GM19438 (cell line): ENCODE data around the gene TLK1.
A peak's percentile ranks its signal among the peaks of the same experiment; 100 is the strongest.

ENCODE experiments used
- ATAC-seq: cut with Tn5 transposase; IDR thresholded peaks from one replicate; pipeline ENCODE4 v1.9.1; 2021; ENCODE audit warnings: low read depth; ENCODE audit not compliant: unreplicated experiment

The TLK1 gene

GRCh38 chr2:171013851-171014250 is 146.8 kb downstream of the TLK1 start:
- ATAC-seq, result no peak

GRCh38 chr2:171009386-171009785 is 151.3 kb downstream of the TLK1 start:
- ATAC-seq, result no peak

- no peak for ATAC-seq
Measured at GRCh38 chr2:171008550-171009205, 152.0 kb downstream of the TLK1 start.

GRCh38 chr2:171004833-171005232 is 155.9 kb downstream of the TLK1 start:
- ATAC-seq, result no peak

GRCh38 chr2:171004363-171004762 is 156.3 kb downstream of the TLK1 start:
- no peak for ATAC-seq

GRCh38 chr2:170999654-171000053 is 161.0 kb downstream of the TLK1 start:
- ATAC-seq, result no peak

GRCh38 chr2:170997893-170998597 is 162.6 kb downstream of the TLK1 start:
- no peak for ATAC-seq

- no peak for ATAC-seq
Measured at GRCh38 chr2:170996316-170996715, 164.4 kb downstream of the TLK1 start.

GRCh38 chr2:170991398-170992182 is 169.1 kb downstream of the TLK1 start:
- ATAC-seq, result no peak

- ATAC-seq, result no peak
Measured at GRCh38 chr2:170986566-170987258, 174.0 kb downstream of the TLK1 start.

- ATAC-seq, result no peak
Measured at GRCh38 chr2:170985407-170985806, 175.3 kb downstream of the TLK1 start.

- ATAC-seq, result no peak
Measured at GRCh38 chr2:170984079-170984478, 176.6 kb downstream of the TLK1 start.

GRCh38 chr2:170975943-170976270 is 184.8 kb downstream of the TLK1 start:
- no peak for ATAC-seq

GRCh38 chr2:170975127-170975942 is 185.4 kb downstream of the TLK1 start:
- no peak for ATAC-seq

- ATAC-seq, result no peak
Measured at GRCh38 chr2:170974304-170974993, 186.2 kb downstream of the TLK1 start.

GRCh38 chr2:170973492-170974303 is 187.0 kb downstream of the TLK1 start:
- peak; percentile 94 for ATAC-seq

- ATAC-seq, result no peak
Measured at GRCh38 chr2:170973225-170973491, 187.5 kb downstream of the TLK1 start.

- no peak for ATAC-seq
Measured at GRCh38 chr2:170972296-170973224, 188.1 kb downstream of the TLK1 start.
